ENCODE data around the gene HOXC11. TPM values are rescaled to one million over a fixed set of nuclear protein-coding genes. Genes with fewer than 3 reads are reported as not detected.
A peak's percentile ranks its signal among the peaks of the same experiment; 100 is the strongest.

Gene HOXC11
- total and polyA plus RNA-seq, 7 donors = not detected

GRCh38 chr12:53972152-53972702, 699 bp upstream of the HOXC11 start:
- Histone ChIP-seq H3K36me3 (no peaks in the 10 kb centered on the region), H3K4me3 (no peak overlapping the region), H3K4me1 (peaks cover 0 to 30% (median 26%) of the 10 kb centered on the region in 4 donors), H3K27ac (no peak overlapping the region), H3K27me3 (peaks cover 98 to 100% (median 98%) of the 10 kb centered on the region in 3 donors), H3K9me3 (no peaks in the 10 kb centered on the region)
- 24 to 26% methylated on average over 9 of the region's 9 CpGs for WGBS, 2 donors
- intact Hi-C loops (cut with DNase I) = no loop called here
- TF ChIP-seq CTCF (IDR thresholded peaks at IDR 0.05) (no peak), POLR2A (IDR thresholded peaks at IDR 0.05) (no peak), EP300 (IDR thresholded peaks at IDR 0.05) (no peak), POLR2AphosphoS5 (IDR thresholded peaks at IDR 0.05) (no peak)
- no peak for DNase-seq

- WGBS, 2 donors = 4 to 17% methylated on average over 71 of the region's 71 CpGs
- no peaks in the 10 kb centered on the region for H3K36me3 ChIP-seq
- no peak overlapping the region for H3K27ac ChIP-seq
- intact Hi-C loops (cut with DNase I) = no loop called here
- H3K9me3 ChIP-seq = no peaks in the 10 kb centered on the region
- no peak overlapping the region for H3K4me3 ChIP-seq
- peaks cover 0 to 30% (median 26%) of the 10 kb centered on the region in 4 donors for H3K4me1 ChIP-seq
- TF ChIP-seq POLR2A (IDR thresholded peaks at IDR 0.05) = no peak
- TF ChIP-seq CTCF (IDR thresholded peaks at IDR 0.05) = no peak
- no peak for TF ChIP-seq EP300 (IDR thresholded peaks at IDR 0.05)
- TF ChIP-seq POLR2AphosphoS5 (IDR thresholded peaks at IDR 0.05) = no peak
- no peak for DNase-seq
- H3K27me3 ChIP-seq = peaks cover 96 to 100% (median 99%) of the 10 kb centered on the region in 3 donors
Measured at GRCh38 chr12:53973236-53974042, 513 bp downstream of the HOXC11 start.

DNA sequence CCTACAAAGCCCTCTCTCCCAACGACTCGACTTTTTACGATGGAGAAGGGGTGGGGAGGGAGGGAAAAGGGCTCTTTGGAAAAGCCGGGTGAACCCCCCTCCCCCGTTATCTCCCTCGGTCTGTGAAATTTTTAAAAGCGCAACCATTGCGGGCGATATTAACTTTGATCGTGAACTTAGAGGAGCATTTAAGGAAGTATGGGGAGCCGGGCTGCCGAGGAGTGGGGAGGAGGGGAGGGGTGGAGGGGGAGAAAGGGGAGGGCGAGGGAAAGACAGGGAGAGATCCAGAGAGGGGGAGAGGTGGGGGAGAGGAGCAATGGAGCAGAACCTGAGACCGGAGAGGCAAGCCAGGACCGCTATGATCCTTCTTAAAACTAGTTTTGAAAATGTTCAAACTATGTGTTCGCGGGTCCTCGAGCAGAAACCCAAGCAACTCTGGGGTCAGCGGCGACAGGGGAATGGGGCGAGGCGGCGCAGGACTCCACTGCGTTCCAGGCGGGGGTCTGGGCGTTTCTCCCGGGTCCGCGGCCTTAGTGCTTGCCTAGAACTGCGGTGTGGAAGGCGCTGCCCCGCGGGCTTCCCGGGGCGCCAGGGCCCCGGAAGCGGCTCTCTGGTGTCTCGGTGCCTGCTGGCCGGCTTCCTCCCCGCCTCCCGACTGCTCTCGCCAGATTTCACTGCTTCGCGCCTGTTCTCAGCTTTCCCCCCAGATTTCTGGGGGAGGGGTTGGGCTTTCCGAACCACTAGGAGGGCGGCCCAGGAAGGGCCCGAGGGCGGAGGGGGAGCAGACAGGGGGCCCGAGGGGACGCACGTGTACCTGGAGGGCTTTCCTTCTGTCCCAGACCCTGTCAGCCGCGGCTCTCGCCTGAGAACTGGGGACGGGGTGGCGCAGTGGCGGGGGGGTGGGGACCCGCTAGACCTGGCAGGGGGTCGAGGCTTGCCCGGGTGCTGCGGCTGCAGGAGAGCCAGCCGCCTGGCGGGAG, 1.4 kb downstream of the HOXC11 start, which contains the start of gene HOTAIR:
TSS of gene HOTAIR (minus strand) at position 871 of the 980 bp plus-strand sequence.
- TF ChIP-seq CTCF (IDR thresholded peaks at IDR 0.05) = no peak
- no peaks in the 10 kb centered on the region for H3K36me3 ChIP-seq
- DNase-seq = no peak
- intact Hi-C loops (cut with DNase I) = no loop called here
- H3K9me3 ChIP-seq = no peaks in the 10 kb centered on the region
- peak within 1 kb of the TSS in 3 of 4 donors; percentile 15 to 26 (median 20) for H3K4me3 ChIP-seq
- 3 to 10% methylated on average over 63 of the region's 63 CpGs for WGBS, 2 donors
- H3K27ac ChIP-seq = no peak within 1 kb of the TSS
- H3K4me1 ChIP-seq = peaks cover 0 to 30% (median 26%) of the 10 kb centered on the region in 4 donors
- peaks cover 94 to 100% (median 100%) of the 10 kb centered on the region in 3 donors for H3K27me3 ChIP-seq

DNA sequence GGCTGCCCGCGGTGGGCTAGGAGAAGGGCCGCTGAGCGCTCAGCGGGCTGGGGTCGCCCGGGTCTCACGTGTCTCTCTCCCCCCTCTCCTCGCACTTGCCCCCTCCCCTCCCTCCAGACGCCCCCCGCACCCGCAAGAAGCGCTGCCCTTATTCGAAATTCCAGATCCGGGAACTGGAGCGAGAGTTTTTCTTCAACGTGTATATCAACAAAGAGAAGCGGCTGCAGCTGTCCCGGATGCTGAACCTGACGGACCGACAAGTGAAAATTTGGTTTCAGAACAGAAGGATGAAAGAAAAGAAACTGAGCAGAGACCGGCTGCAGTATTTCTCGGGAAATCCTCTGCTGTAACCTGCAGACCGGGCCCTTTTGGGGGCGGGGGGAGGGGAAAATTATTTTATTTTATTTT, 2.1 kb downstream of the HOXC11 start:
- Histone ChIP-seq H3K9me3 (no peaks in the 10 kb centered on the region), H3K36me3 (no peaks in the 10 kb centered on the region), H3K4me3 (peak overlapping the region in 1 of 4 donors; percentile 26), H3K27me3 (peaks cover 88 to 100% (median 100%) of the 10 kb centered on the region in 3 donors), H3K4me1 (peaks cover 0 to 30% (median 26%) of the 10 kb centered on the region in 4 donors), H3K27ac (no peak overlapping the region)
- intact Hi-C loops (cut with DNase I) = no loop called here
- TF ChIP-seq EP300 (IDR thresholded peaks at IDR 0.05) = no peak
- no peak for DNase-seq
- 3 to 10% methylated on average over 25 of the region's 25 CpGs for WGBS, 2 donors

Measured in sigmoid colon (tissue), 7 donors.